Measurements from ENCODE around the gene NDUFV1. TPM values are rescaled to one million over a fixed set of nuclear protein-coding genes. Genes with fewer than 3 reads are reported as not detected.

NDUFV1 gene
- total and polyA plus RNA-seq, 9 of the 15 experiments (the other 6 are each of a cell fraction or from before 2014, with no cell fraction given), result 10.8 to 423 (median 209) TPM

DNA sequence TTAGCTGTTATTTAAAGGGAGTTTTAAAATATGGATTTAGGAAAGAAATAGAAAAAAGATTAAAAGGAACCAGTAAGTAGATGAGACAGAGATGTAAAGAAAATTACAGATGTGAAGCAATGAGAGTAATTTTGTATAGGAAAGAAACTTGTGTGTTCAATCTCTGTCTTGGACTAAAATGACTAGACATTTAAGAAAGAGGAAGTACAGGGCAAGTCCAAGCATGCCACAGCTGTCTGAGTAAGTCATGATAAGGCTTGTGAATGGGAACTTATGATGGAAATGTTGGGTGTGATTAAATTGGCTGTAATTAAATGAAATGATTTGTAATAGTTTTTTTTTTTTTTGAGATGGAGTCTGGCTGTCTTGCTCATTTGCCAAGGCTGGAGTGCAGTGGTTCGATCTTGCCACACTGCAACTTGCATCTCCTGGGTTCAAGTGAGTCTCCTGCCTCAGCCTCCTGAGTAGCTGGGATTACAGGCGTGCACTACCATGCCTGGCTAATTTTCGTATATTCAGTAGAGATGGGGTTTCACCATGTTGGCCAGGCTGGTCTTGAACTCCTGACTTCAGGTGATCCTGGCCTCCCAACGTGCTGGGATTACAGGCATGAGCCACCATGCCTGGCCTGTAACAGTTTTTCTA is 49.7 kb downstream of the NDUFV1 start (continued):
- TF ChIP-seq LEF1 (IDR thresholded peaks at IDR 0.05) (0 out of 2 replicates have a peak, but pooled peaks have one; percentile 16), HES1 (IDR thresholded peaks at IDR 0.05; ENCODE audit: low read depth) (peak; percentile 28; the same call in 1 of the 2 replicates), TEAD4 (IDR thresholded peaks at IDR 0.05; ENCODE audit: low read length) (peak; percentile 80), TEAD4 (CRISPR knock-in tag; IDR thresholded peaks at IDR 0.05; ENCODE audit: borderline replicate concordance) (no peak), ETV1 (tag; conservative IDR thresholded peaks at IDR 0.05; ENCODE audit: low read depth) (peak; percentile 65), KLF16 (IDR thresholded peaks at IDR 0.05) (peak; percentile 58; the same call in 1 of the 2 replicates), TRIM24 (IDR thresholded peaks at IDR 0.05) (peak; percentile 69 to 76), ZNF316 (IDR thresholded peaks at IDR 0.05) (0 out of 2 replicates have a peak, but pooled peaks have one; percentile 24), MEIS2 (IDR thresholded peaks at IDR 0.05; ENCODE audit: partially characterized antibody) (peak; percentile 35), ZFP36 (IDR thresholded peaks at IDR 0.05; ENCODE audit: low read depth, low read length, partially characterized antibody) (peak; percentile 96), TAL1 (IDR thresholded peaks at IDR 0.05) (peak; percentile 68), MAFG (tag; conservative IDR thresholded peaks at IDR 0.05) (peak; percentile 84), E2F3 (CRISPR knock-in tag; IDR thresholded peaks at IDR 0.05) (no peak), SMAD4 (CRISPR knock-in tag; conservative IDR thresholded peaks at IDR 0.05) (peak; percentile 64), EGR1 (conservative IDR thresholded peaks at IDR 0.05) (no peak), ZNF431 (CRISPR knock-in tag; IDR thresholded peaks at IDR 0.05) (no peak), TRIM28 (IDR thresholded peaks at IDR 0.05) (peak; percentile 53; the same call in 1 of the 2 replicates), GATA2 (CRISPR knock-in tag; IDR thresholded peaks at IDR 0.05) (peak; percentile 19; the same call in 1 of the 2 replicates), ZNF280B (CRISPR knock-in tag; IDR thresholded peaks at IDR 0.05) (peak; percentile 83; the same call in 1 of the 2 replicates), RREB1 (CRISPR knock-in tag; IDR thresholded peaks at IDR 0.05) (no peak)
- TF ChIP-seq, protein P1, sequence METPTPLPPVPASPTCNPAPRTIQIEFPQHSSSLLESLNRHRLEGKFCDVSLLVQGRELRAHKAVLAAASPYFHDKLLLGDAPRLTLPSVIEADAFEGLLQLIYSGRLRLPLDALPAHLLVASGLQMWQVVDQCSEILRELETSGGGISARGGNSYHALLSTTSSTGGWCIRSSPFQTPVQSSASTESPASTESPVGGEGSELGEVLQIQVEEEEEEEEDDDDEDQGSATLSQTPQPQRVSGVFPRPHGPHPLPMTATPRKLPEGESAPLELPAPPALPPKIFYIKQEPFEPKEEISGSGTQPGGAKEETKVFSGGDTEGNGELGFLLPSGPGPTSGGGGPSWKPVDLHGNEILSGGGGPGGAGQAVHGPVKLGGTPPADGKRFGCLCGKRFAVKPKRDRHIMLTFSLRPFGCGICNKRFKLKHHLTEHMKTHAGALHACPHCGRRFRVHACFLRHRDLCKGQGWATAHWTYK (CRISPR knock-in tag; IDR thresholded peaks at IDR 0.05), result no peak
